ENCODE data around the gene MEF2B. TPM values are rescaled to one million over a fixed set of nuclear protein-coding genes. Genes with fewer than 3 reads are reported as not detected.

Gene MEF2B
- total RNA-seq, 1 experiment from 2014 or later, result 1.1 TPM

DNA sequence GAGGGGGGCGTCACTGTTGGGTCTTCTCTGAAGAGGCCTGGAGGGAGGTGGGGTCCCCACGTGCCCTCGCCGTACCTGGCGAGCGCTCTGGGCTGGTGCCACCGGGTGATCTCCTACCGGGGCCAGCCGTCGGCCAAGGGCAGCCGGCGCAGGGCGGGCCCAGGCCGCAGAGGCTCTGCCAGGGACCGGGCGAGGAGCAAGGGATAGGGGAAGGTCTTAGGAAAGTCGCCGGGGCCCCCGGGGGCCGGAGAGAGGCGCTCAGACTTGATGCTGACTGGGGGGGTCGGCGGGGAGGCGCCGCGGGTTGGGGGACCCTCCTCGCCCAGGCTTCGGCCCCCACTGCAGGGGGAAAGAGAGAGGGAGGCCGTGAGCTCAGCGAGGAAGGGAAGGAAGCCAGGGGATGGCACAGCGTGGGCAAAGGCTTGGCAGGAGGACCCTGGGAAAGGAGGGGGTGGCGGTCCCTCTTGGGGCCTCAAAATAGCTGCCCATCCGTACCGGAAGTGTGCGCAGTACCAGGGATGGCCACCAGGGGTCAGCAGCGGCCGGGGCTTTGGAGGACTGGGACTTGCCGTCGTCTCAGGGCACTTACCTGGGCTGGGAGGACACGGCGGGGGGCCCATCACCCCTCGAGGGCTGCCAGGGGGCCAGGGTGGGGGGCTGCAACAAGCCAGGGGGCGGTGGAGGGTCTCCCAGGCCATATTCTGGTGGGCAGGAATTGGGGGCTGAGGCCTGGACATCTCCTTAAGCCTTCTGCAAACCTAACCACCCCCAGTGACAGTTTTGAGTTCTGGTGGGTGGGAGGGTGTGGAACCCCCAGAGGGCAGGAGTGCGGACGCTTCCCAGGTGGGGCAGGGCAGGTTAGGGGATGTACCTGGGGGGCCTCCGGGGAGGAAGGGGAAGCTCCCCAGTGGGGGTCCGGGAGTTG lies 24.1 kb downstream of the MEF2B start:
- Histone ChIP-seq H3K36me3 (ENCODE audit: control insufficient read depth, insufficient read depth, low read length) (no peaks in the 10 kb centered on the region), H3K27me3 (ENCODE audit: control insufficient read depth, insufficient read depth, low read length) (no peaks in the 10 kb centered on the region), H3K27ac (ENCODE audit: low read length) (no peak overlapping the region), H3K9me3 (ENCODE audit: control insufficient read depth, insufficient read depth, low read depth, low read length) (no peaks in the 10 kb centered on the region), H3K4me3 (ENCODE audit: low read depth in 2 of 2, low read length in 2 of 2) (no peak overlapping the region), H3K4me1 (ENCODE audit: control insufficient read depth, insufficient read depth, low read length) (no peaks in the 10 kb centered on the region)
- no peak for DNase-seq (ENCODE audit: low read depth, low spot score)
- intact Hi-C loops (cut with micrococcal nuclease; ENCODE audit: unreplicated experiment), result no loop called here
- POLR2A ChIA-PET, result no interaction called here
- TF ChIP-seq, protein P1, sequence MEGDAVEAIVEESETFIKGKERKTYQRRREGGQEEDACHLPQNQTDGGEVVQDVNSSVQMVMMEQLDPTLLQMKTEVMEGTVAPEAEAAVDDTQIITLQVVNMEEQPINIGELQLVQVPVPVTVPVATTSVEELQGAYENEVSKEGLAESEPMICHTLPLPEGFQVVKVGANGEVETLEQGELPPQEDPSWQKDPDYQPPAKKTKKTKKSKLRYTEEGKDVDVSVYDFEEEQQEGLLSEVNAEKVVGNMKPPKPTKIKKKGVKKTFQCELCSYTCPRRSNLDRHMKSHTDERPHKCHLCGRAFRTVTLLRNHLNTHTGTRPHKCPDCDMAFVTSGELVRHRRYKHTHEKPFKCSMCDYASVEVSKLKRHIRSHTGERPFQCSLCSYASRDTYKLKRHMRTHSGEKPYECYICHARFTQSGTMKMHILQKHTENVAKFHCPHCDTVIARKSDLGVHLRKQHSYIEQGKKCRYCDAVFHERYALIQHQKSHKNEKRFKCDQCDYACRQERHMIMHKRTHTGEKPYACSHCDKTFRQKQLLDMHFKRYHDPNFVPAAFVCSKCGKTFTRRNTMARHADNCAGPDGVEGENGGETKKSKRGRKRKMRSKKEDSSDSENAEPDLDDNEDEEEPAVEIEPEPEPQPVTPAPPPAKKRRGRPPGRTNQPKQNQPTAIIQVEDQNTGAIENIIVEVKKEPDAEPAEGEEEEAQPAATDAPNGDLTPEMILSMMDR (IDR thresholded peaks at IDR 0.05), result peak; percentile 94
- no peak for TF ChIP-seq REST (IDR thresholded peaks at IDR 0.05; ENCODE audit: insufficient read depth in 1 of 2, low read depth in 2 of 2, low read length in 1 of 2)
- TF ChIP-seq SIN3A (IDR thresholded peaks at IDR 0.05; ENCODE audit: borderline replicate concordance, insufficient read depth, low read depth, low read length), result no peak
- BruUV-seq (replicated peaks), result no TSS peak
- peak; percentile 86 for ATAC-seq
- CTCF ChIA-PET, result interaction anchor here (0.7 kb wide), 2 partner anchors 137 to 169 kb away, joined by 5 to 8 read pairs; no protein-coding TSS in a partner anchor
- in situ Hi-C loops (cut with HindIII; ENCODE audit: low pct_unique_long_range_greater_than_20kb, low sequenced_read_pairs), result no loop called here

GRCh38 chr19:19145281-19145680 lies 24.8 kb downstream of the MEF2B start:
- no peak overlapping the region for H3K27ac ChIP-seq (ENCODE audit: low read length)
- intact Hi-C loops (cut with micrococcal nuclease; ENCODE audit: unreplicated experiment) (no loop called here), in situ Hi-C loops (cut with HindIII; ENCODE audit: low pct_unique_long_range_greater_than_20kb, low sequenced_read_pairs) (no loop called here)
- DNase-seq (ENCODE audit: low read depth, low spot score) (no peak), ATAC-seq (no peak)
- no peaks in the 10 kb centered on the region for H3K4me1 ChIP-seq (ENCODE audit: control insufficient read depth, insufficient read depth, low read length)
- CTCF ChIA-PET, result interaction anchor here (0.7 kb wide), 1 partner anchor 170 kb away, joined by 8 read pairs; no protein-coding TSS in a partner anchor
- no peaks in the 10 kb centered on the region for H3K27me3 ChIP-seq (ENCODE audit: control insufficient read depth, insufficient read depth, low read length)
- no peak overlapping the region for H3K4me3 ChIP-seq (ENCODE audit: low read depth in 2 of 2, low read length in 2 of 2)
- no TSS peak for BruUV-seq (replicated peaks)
- POLR2A ChIA-PET, result no interaction called here
- TF ChIP-seq POLR2AphosphoS5 (IDR thresholded peaks at IDR 0.05; ENCODE audit: low read depth, low read length) (no peak), SIN3A (IDR thresholded peaks at IDR 0.05; ENCODE audit: borderline replicate concordance, insufficient read depth, low read depth, low read length) (no peak), TCF7L2 (IDR thresholded peaks at IDR 0.05; ENCODE audit: low read depth, low read length) (no peak), REST (IDR thresholded peaks at IDR 0.05; ENCODE audit: insufficient read depth in 1 of 2, low read depth in 2 of 2, low read length in 1 of 2) (no peak)
- TF ChIP-seq, protein P1 (IDR thresholded peaks at IDR 0.05), result no peak
- H3K9me3 ChIP-seq (ENCODE audit: control insufficient read depth, insufficient read depth, low read depth, low read length), result no peaks in the 10 kb centered on the region
- no peaks in the 10 kb centered on the region for H3K36me3 ChIP-seq (ENCODE audit: control insufficient read depth, insufficient read depth, low read length)

All from Panc1 (cell line).